HG02798 (cell line): Measurements from ENCODE around the gene SLC25A47.

Source experiments
- ATAC-seq: cut with Tn5 transposase; IDR thresholded peaks from one replicate; pipeline ENCODE4 v1.9.1; 2021; ENCODE audit warnings: mild to moderate bottlenecking; ENCODE audit not compliant: unreplicated experiment, poor library complexity

Gene SLC25A47

GRCh38 chr14:100374270-100374669, 51.1 kb downstream of the SLC25A47 start:
- no peak for ATAC-seq

- ATAC-seq = no peak
Observed at GRCh38 chr14:100374876-100375265, 51.7 kb downstream of the SLC25A47 start.

GRCh38 chr14:100375266-100375962, 52.3 kb downstream of the SLC25A47 start:
- peak; percentile 43 for ATAC-seq

GRCh38 chr14:100375963-100376735, 53.0 kb downstream of the SLC25A47 start, which contains the start of gene WDR25:
Gene WDR25, plus strand, starts transcription at chr14:100376485.
- peak; percentile 88 for ATAC-seq

DNA sequence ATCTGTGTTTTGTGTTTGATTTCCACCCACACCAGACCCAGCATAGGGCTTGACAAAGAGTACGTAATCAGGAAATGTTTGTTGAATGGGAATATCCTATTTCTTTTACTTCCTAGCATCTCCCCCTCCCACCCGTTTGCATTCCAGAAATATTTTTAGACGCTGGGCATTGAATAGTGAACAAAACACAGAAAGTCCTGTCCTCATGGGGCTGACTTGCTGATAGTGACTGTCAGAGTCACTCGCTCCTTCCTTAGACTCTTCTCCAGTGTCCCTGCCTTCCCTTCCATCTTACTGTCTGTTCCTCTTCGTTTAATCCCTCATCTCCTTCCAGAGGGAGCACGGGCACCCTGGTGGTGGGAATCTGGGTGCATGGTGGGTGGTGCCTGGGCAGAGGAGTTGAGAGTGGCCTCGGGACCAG, 53.6 kb downstream of the SLC25A47 start:
- no peak for ATAC-seq
